Ishikawa (cell line): ENCODE data around the gene WWOX.

Source experiments
- CEBPB ChIP-seq: IDR thresholded peaks from 2 replicates; pipeline ENCODE4 v1.6.1; 2012
- CREB1 ChIP-seq: IDR thresholded peaks from 2 replicates; pipeline ENCODE4 v1.6.1; 2012; ENCODE audit warnings: low read depth
- EP300 ChIP-seq: IDR thresholded peaks from 2 replicates; pipeline ENCODE4 v1.6.1; 2012; ENCODE audit warnings: borderline replicate concordance
- FOXM1 ChIP-seq: IDR thresholded peaks from 2 replicates; pipeline ENCODE4 v1.6.1; 2012; ENCODE audit warnings: low read depth, borderline replicate concordance
- MAX ChIP-seq: IDR thresholded peaks from 2 replicates; pipeline ENCODE4 v1.6.1; 2012
- RAD21 ChIP-seq: IDR thresholded peaks from 2 replicates; pipeline ENCODE4 v1.6.1; 2012; ENCODE audit warnings: low read depth
- TAF1 ChIP-seq: IDR thresholded peaks from 2 replicates; pipeline ENCODE4 v1.6.1; 2012; ENCODE audit warnings: low read depth, mild to moderate bottlenecking
- YY1 ChIP-seq: IDR thresholded peaks from 2 replicates; pipeline ENCODE4 v1.6.1; 2012; ENCODE audit warnings: low read depth
- TF ChIP-seq, protein P1 (sequence below): IDR thresholded peaks from 2 replicates; pipeline ENCODE4 v1.6.1; 2012; ENCODE audit warnings: low read depth, mild to moderate bottlenecking

GRCh38 chr16:78212674-78213073, 113.2 kb downstream of the WWOX start:
- TF ChIP-seq, protein P1, sequence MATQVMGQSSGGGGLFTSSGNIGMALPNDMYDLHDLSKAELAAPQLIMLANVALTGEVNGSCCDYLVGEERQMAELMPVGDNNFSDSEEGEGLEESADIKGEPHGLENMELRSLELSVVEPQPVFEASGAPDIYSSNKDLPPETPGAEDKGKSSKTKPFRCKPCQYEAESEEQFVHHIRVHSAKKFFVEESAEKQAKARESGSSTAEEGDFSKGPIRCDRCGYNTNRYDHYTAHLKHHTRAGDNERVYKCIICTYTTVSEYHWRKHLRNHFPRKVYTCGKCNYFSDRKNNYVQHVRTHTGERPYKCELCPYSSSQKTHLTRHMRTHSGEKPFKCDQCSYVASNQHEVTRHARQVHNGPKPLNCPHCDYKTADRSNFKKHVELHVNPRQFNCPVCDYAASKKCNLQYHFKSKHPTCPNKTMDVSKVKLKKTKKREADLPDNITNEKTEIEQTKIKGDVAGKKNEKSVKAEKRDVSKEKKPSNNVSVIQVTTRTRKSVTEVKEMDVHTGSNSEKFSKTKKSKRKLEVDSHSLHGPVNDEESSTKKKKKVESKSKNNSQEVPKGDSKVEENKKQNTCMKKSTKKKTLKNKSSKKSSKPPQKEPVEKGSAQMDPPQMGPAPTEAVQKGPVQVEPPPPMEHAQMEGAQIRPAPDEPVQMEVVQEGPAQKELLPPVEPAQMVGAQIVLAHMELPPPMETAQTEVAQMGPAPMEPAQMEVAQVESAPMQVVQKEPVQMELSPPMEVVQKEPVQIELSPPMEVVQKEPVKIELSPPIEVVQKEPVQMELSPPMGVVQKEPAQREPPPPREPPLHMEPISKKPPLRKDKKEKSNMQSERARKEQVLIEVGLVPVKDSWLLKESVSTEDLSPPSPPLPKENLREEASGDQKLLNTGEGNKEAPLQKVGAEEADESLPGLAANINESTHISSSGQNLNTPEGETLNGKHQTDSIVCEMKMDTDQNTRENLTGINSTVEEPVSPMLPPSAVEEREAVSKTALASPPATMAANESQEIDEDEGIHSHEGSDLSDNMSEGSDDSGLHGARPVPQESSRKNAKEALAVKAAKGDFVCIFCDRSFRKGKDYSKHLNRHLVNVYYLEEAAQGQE, result no peak
- TF ChIP-seq YY1 (no peak), CREB1 (no peak), EP300 (no peak), TAF1 (no peak), RAD21 (no peak), MAX (no peak), FOXM1 (no peak), CEBPB (no peak)
